ENCODE results near the gene MEX3D. TPM values are rescaled to one million over a fixed set of nuclear protein-coding genes. Genes with fewer than 3 reads are reported as not detected.

MEX3D gene
- total RNA-seq, 1 donor from 2014 or later, result 25.3 TPM

GRCh38 chr19:1560286-1560882, 7.7 kb downstream of the MEX3D start:
- H3K27me3 ChIP-seq, result no peaks in the 10 kb centered on the region
- intact Hi-C loops (cut with DNase I), result no loop called here
- no peak for TF ChIP-seq CTCF (IDR thresholded peaks at IDR 0.05)
- H3K4me1 ChIP-seq, result no peaks in the 10 kb centered on the region
- H3K27ac ChIP-seq, result no peak overlapping the region
- ATAC-seq (no peak), DNase-seq (no peak)
- H3K36me3 ChIP-seq, result no peaks in the 10 kb centered on the region
- H3K9me3 ChIP-seq, result no peaks in the 10 kb centered on the region
- H3K4me3 ChIP-seq, result no peak overlapping the region

- intact Hi-C loops (cut with DNase I), result no loop called here
- no peaks in the 10 kb centered on the region for H3K4me1 ChIP-seq
- H3K9me3 ChIP-seq, result no peaks in the 10 kb centered on the region
- H3K4me3 ChIP-seq, result no peak overlapping the region
- TF ChIP-seq CTCF (IDR thresholded peaks at IDR 0.05), result no peak
- ATAC-seq, result no peak
- no peaks in the 10 kb centered on the region for H3K27me3 ChIP-seq
- DNase-seq, result no peak
- no peak overlapping the region for H3K27ac ChIP-seq
- H3K36me3 ChIP-seq, result no peaks in the 10 kb centered on the region
Observed at GRCh38 chr19:1558552-1558951, 9.6 kb downstream of the MEX3D start.

DNA sequence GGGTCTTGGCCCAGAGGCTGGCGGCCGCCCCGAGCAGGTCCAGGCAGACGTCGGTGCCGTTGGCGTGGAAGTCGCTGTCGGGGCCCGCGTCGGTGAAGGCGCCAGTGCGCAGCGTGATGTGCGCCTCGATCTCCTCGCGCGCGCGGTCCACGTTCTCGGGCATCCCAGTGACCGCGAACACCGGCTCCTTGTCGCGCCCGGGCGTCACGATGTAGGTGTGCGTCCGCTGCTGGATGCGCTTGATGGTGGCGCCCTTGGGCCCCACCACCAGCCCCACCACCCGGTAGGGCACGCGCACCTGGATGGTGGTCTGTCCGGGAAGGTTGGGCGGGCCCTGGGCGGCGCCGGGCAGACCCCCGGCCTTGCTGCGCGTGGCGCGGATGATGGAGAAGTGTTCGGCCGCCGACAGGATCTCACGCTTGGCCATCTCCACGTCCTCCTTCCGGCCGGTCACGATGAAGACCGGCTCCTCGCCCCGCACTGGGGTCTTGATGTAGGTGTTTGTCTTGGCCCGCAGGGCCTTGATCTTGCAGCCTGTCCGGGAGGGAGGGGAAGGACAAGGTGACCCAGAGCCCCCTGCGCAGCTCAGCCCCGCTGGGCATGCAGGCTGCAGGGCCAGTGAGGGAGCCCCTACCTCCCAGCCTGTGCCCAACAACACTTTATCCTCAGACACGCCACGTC, 11.6 kb downstream of the MEX3D start:
- Histone ChIP-seq H3K4me1 (no peaks in the 10 kb centered on the region), H3K9me3 (no peaks in the 10 kb centered on the region), H3K27me3 (no peaks in the 10 kb centered on the region), H3K4me3 (no peak overlapping the region), H3K36me3 (no peaks in the 10 kb centered on the region), H3K27ac (no peak overlapping the region)
- DNase-seq (no peak), ATAC-seq (no peak)
- no peak for TF ChIP-seq CTCF (IDR thresholded peaks at IDR 0.05)
- intact Hi-C loops (cut with DNase I), result no loop called here

- no peaks in the 10 kb centered on the region for H3K4me1 ChIP-seq
- no peaks in the 10 kb centered on the region for H3K9me3 ChIP-seq
- intact Hi-C loops (cut with DNase I), result no loop called here
- no peak overlapping the region for H3K4me3 ChIP-seq
- H3K27me3 ChIP-seq, result no peaks in the 10 kb centered on the region
- no peak overlapping the region for H3K27ac ChIP-seq
- no peak for ATAC-seq
- no peak for TF ChIP-seq CTCF (IDR thresholded peaks at IDR 0.05)
- no peak for DNase-seq
- no peaks in the 10 kb centered on the region for H3K36me3 ChIP-seq
Observed at GRCh38 chr19:1555487-1556389, 12.4 kb downstream of the MEX3D start.

- DNase-seq, result no peak
- intact Hi-C loops (cut with DNase I), result no loop called here
- TF ChIP-seq CTCF (IDR thresholded peaks at IDR 0.05), result no peak
- no peak for ATAC-seq
- Histone ChIP-seq H3K27ac (no peak overlapping the region), H3K9me3 (no peaks in the 10 kb centered on the region), H3K4me3 (no peak overlapping the region), H3K4me1 (no peaks in the 10 kb centered on the region), H3K27me3 (no peaks in the 10 kb centered on the region), H3K36me3 (no peaks in the 10 kb centered on the region)
Observed at GRCh38 chr19:1554968-1555367, 13.2 kb downstream of the MEX3D start.

All from upper lobe of right lung (tissue), 1 donor.